Measurements from ENCODE around the gene CACNA2D3. TPM values are rescaled to one million over a fixed set of nuclear protein-coding genes. Genes with fewer than 3 reads are reported as not detected.

CACNA2D3 gene
- polyA plus RNA-seq, 4 donors: 1.5 to 2.1 (median 1.7) TPM

- DNase-seq (ENCODE audit: low read depth in 4 of 4, low spot score in 3 of 4): no peak
Measured at GRCh38 chr3:54772051-54772450, 649.7 kb downstream of the CACNA2D3 start.

GRCh38 chr3:54772746-54773145, 650.4 kb downstream of the CACNA2D3 start:
- DNase-seq (ENCODE audit: low read depth in 4 of 4, low spot score in 3 of 4): no peak

GRCh38 chr3:54773271-54773670, 650.9 kb downstream of the CACNA2D3 start:
- no peak for DNase-seq (ENCODE audit: low read depth in 4 of 4, low spot score in 3 of 4)

- DNase-seq (ENCODE audit: low read depth in 4 of 4, low spot score in 3 of 4): no peak
Measured at GRCh38 chr3:54776601-54777000, 654.2 kb downstream of the CACNA2D3 start.

GRCh38 chr3:54777141-54777540, 654.8 kb downstream of the CACNA2D3 start:
- DNase-seq (ENCODE audit: low read depth in 4 of 4, low spot score in 3 of 4): no peak

- no peak for DNase-seq (ENCODE audit: low read depth in 4 of 4, low spot score in 3 of 4)
Measured at GRCh38 chr3:54780336-54780735, 658.0 kb downstream of the CACNA2D3 start.

- DNase-seq (ENCODE audit: low read depth in 4 of 4, low spot score in 3 of 4): no peak
Measured at GRCh38 chr3:54781728-54782127, 659.4 kb downstream of the CACNA2D3 start.

GRCh38 chr3:54783611-54784010, 661.3 kb downstream of the CACNA2D3 start:
- no peak for DNase-seq (ENCODE audit: low read depth in 4 of 4, low spot score in 3 of 4)

GRCh38 chr3:54784021-54784420, 661.7 kb downstream of the CACNA2D3 start:
- no peak for DNase-seq (ENCODE audit: low read depth in 4 of 4, low spot score in 3 of 4)

GRCh38 chr3:54785976-54786375, 663.6 kb downstream of the CACNA2D3 start:
- no peak for DNase-seq (ENCODE audit: low read depth in 4 of 4, low spot score in 3 of 4)

GRCh38 chr3:54790051-54790450, 667.7 kb downstream of the CACNA2D3 start:
- no peak for DNase-seq (ENCODE audit: low read depth in 4 of 4, low spot score in 3 of 4)

- DNase-seq (ENCODE audit: low read depth in 4 of 4, low spot score in 3 of 4): no peak
Measured at GRCh38 chr3:54791501-54792156, 669.3 kb downstream of the CACNA2D3 start.

GRCh38 chr3:54792584-54792983, 670.2 kb downstream of the CACNA2D3 start:
- DNase-seq (ENCODE audit: low read depth in 4 of 4, low spot score in 3 of 4): no peak

- DNase-seq (ENCODE audit: low read depth in 4 of 4, low spot score in 3 of 4): no peak
Measured at GRCh38 chr3:54793171-54793570, 670.8 kb downstream of the CACNA2D3 start.

GRCh38 chr3:54797111-54797510, 674.8 kb downstream of the CACNA2D3 start:
- DNase-seq (ENCODE audit: low read depth in 4 of 4, low spot score in 3 of 4): no peak

GRCh38 chr3:54800478-54800877, 678.1 kb downstream of the CACNA2D3 start:
- DNase-seq (ENCODE audit: low read depth in 4 of 4, low spot score in 3 of 4): no peak

GRCh38 chr3:54801977-54802376, 679.6 kb downstream of the CACNA2D3 start:
- no peak for DNase-seq (ENCODE audit: low read depth in 4 of 4, low spot score in 3 of 4)

- DNase-seq (ENCODE audit: low read depth in 4 of 4, low spot score in 3 of 4): no peak
Measured at GRCh38 chr3:54810401-54810800, 688.0 kb downstream of the CACNA2D3 start.

GRCh38 chr3:54814224-54814623, 691.9 kb downstream of the CACNA2D3 start:
- no peak for DNase-seq (ENCODE audit: low read depth in 4 of 4, low spot score in 3 of 4)

- no peak for DNase-seq (ENCODE audit: low read depth in 4 of 4, low spot score in 3 of 4)
Measured at GRCh38 chr3:54817628-54818027, 695.3 kb downstream of the CACNA2D3 start.

GRCh38 chr3:54818486-54818885, 696.1 kb downstream of the CACNA2D3 start:
- DNase-seq (ENCODE audit: low read depth in 4 of 4, low spot score in 3 of 4): no peak

GRCh38 chr3:54818942-54819341, 696.6 kb downstream of the CACNA2D3 start:
- no peak for DNase-seq (ENCODE audit: low read depth in 4 of 4, low spot score in 3 of 4)

GRCh38 chr3:54819946-54820345, 697.6 kb downstream of the CACNA2D3 start:
- DNase-seq (ENCODE audit: low read depth in 4 of 4, low spot score in 3 of 4): peak in 1 of 4 donors; percentile 26

Data from right renal pelvis (tissue), 4 donors.